CD4-positive, alpha-beta T cell (primary cell): ENCODE data around the gene LRRC42. TPM values are rescaled to one million over a fixed set of nuclear protein-coding genes. Genes with fewer than 3 reads are reported as not detected.

Source experiments
- ATAC-seq: fragments of 200-7000 bp; cut with Tn5 transposase; one replicate; pipeline ENCODE4 v1.10.0; 2022; ENCODE audit warnings: mild to moderate bottlenecking; ENCODE audit not compliant: poor library complexity
- CTCF ChIA-PET: fragments of 350-600 bp; sonication (Branson Sonifier 250); formaldehyde crosslinking; loops from one replicate; lab custom pipeline; 2021; ENCODE audit warnings: antibody characterized with exemption, inconsistent platforms; lab: Charles Lee
- POLR2A ChIA-PET: fragments of 350-600 bp; sonication (Branson Sonifier 250); formaldehyde crosslinking; loops from one replicate; lab custom pipeline; 2021; ENCODE audit warnings: antibody characterized with exemption, inconsistent platforms; lab: Charles Lee
- DNase-seq, 14 experiments: peaks; one replicate each; pipeline ENCODE4 v3.0.0-alpha.2; 2013 to 2020; ENCODE audit warnings: mixed read lengths in 2 of 14
- H3K27ac ChIP-seq, 2 donors: one replicate each; pipeline versions ENCODE4 v1.5.1 to v1.7.0; 2013; ENCODE audit warnings: low read length in 2 of 2, low read depth in 1 of 2, mild to moderate bottlenecking in 1 of 2
- H3K27me3 ChIP-seq, 2 experiments: 1 replicate in 1 of 2; 2 replicates in 1 of 2; pipeline versions ENCODE4 v1.6.1 to v1.7.0; 2013; ENCODE audit warnings: low read length in 2 of 2, control low read depth in 1 of 2, mild to moderate bottlenecking in 1 of 2, moderate library complexity in 1 of 2; ENCODE audit not compliant: insufficient read depth in 2 of 2, control insufficient read depth in 1 of 2
- H3K36me3 ChIP-seq: one replicate; pipeline ENCODE4 v1.6.1; 2013; ENCODE audit warnings: low read length, control low read depth; ENCODE audit not compliant: insufficient read depth
- H3K4me1 ChIP-seq: one replicate; pipeline ENCODE4 v1.6.1; 2013; ENCODE audit warnings: low read length, control low read depth; ENCODE audit not compliant: insufficient read depth
- H3K4me3 ChIP-seq: one replicate; pipeline ENCODE4 v1.5.1; 2013; ENCODE audit warnings: mild to moderate bottlenecking, low read length, moderate library complexity
- H3K9me3 ChIP-seq, 2 experiments: 1 replicate in 1 of 2; 2 replicates in 1 of 2; pipeline versions ENCODE4 v1.6.1 to v1.7.0; 2013; ENCODE audit warnings: low read length in 2 of 2, mild to moderate bottlenecking in 2 of 2, control low read depth in 1 of 2, moderate library complexity in 1 of 2; ENCODE audit not compliant: control insufficient read depth in 1 of 2, insufficient read depth in 1 of 2
- H3K27ac Mint-ChIP-seq: one replicate; pipeline ENCODE4 v1.8.0; 2020; ENCODE audit warnings: mixed read lengths
- H3K27me3 Mint-ChIP-seq: one replicate; pipeline ENCODE4 v1.8.0; 2021; ENCODE audit warnings: mixed read lengths
- H3K36me3 Mint-ChIP-seq: one replicate; pipeline ENCODE4 v1.8.0; 2021; ENCODE audit warnings: low read depth, mixed read lengths
- H3K4me1 Mint-ChIP-seq: one replicate; pipeline ENCODE4 v1.8.0; 2021; ENCODE audit warnings: low read depth, mixed read lengths
- H3K4me3 Mint-ChIP-seq: one replicate; pipeline ENCODE4 v1.8.0; 2020; ENCODE audit warnings: mild to moderate bottlenecking, mixed read lengths
- H3K9me3 Mint-ChIP-seq: one replicate; pipeline ENCODE4 v1.8.0; 2020; ENCODE audit warnings: mixed read lengths
- intact Hi-C, 2 experiments: fragments of 100-400 bp; cut with DNase I in 1 of 2; cut with micrococcal nuclease in 1 of 2; formaldehyde crosslinking; loops; one replicate each; pipeline versions ENCODE4 v1.15.1 to v1.9.0; 2023 to 2025; cut with DNase I, micrococcal nuclease
- total RNA-seq, 174 experiments: library from RNA in 2 of 174; stranded (reverse) in 2 of 174; gene quantifications; one replicate each; pipeline ENCODE4 v1.2.3 and lab custom pipeline; 2021 to 2026
- TF ChIP-seq, protein P1 (sequence below): fragments of 200-600 bp; IDR thresholded peaks from one replicate; pipeline ENCODE4 v1.8.0; 2022; ENCODE audit warnings: antibody characterized with exemption, mild to moderate bottlenecking

Gene LRRC42
- total RNA-seq, 2 experiments from 2014 or later: 3.9 to 5.0 TPM

DNA sequence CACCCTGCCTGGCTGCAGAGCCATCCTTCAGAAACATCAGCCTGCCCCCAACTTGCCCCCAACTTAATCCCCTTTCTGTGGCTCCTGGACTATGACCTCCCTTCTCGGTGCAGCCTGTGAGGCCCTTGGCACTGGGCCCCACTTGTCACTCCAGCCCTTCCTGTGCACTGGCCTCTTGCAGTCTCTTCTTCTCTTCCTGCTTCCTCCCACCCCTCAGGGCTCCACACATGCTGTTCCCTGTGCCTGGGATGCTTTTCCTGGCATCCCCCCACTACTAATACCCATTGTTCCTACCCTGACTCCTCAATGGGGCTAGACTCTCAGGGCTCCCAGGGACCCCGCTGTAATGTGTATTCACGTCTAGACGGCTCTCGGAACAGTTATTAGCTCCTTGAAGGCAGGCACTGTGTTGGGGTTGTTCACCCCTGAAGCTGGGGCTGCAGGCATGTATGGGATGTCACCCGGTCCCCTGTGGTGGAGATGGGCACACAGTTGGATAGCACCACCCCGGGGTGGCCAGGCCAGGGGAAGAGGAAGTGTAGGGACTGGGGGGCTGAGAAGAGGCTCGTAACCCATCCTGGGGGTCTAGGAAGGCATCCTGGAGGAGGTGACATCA lies 67.4 kb downstream of the LRRC42 start:
- no peak overlapping the region for H3K4me3 ChIP-seq
- no peaks in the 10 kb centered on the region for H3K4me1 Mint-ChIP-seq
- H3K4me1 ChIP-seq: no peaks in the 10 kb centered on the region
- no peaks in the 10 kb centered on the region for H3K9me3 ChIP-seq
- H3K27me3 Mint-ChIP-seq: no peaks in the 10 kb centered on the region
- no peaks in the 10 kb centered on the region for H3K36me3 Mint-ChIP-seq
- ATAC-seq: no peak
- H3K9me3 Mint-ChIP-seq: no peaks in the 10 kb centered on the region
- TF ChIP-seq, protein P1, sequence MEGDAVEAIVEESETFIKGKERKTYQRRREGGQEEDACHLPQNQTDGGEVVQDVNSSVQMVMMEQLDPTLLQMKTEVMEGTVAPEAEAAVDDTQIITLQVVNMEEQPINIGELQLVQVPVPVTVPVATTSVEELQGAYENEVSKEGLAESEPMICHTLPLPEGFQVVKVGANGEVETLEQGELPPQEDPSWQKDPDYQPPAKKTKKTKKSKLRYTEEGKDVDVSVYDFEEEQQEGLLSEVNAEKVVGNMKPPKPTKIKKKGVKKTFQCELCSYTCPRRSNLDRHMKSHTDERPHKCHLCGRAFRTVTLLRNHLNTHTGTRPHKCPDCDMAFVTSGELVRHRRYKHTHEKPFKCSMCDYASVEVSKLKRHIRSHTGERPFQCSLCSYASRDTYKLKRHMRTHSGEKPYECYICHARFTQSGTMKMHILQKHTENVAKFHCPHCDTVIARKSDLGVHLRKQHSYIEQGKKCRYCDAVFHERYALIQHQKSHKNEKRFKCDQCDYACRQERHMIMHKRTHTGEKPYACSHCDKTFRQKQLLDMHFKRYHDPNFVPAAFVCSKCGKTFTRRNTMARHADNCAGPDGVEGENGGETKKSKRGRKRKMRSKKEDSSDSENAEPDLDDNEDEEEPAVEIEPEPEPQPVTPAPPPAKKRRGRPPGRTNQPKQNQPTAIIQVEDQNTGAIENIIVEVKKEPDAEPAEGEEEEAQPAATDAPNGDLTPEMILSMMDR: no peak
- no peaks in the 10 kb centered on the region for H3K27me3 ChIP-seq
- no peak overlapping the region for H3K4me3 Mint-ChIP-seq
- H3K36me3 ChIP-seq: no peaks in the 10 kb centered on the region
- H3K27ac ChIP-seq: no peak overlapping the region
- ChIA-PET CTCF (no interaction called here), POLR2A (no interaction called here)
- no peak for DNase-seq
- intact Hi-C loops: no loop called here
- H3K27ac Mint-ChIP-seq: no peak overlapping the region

DNA sequence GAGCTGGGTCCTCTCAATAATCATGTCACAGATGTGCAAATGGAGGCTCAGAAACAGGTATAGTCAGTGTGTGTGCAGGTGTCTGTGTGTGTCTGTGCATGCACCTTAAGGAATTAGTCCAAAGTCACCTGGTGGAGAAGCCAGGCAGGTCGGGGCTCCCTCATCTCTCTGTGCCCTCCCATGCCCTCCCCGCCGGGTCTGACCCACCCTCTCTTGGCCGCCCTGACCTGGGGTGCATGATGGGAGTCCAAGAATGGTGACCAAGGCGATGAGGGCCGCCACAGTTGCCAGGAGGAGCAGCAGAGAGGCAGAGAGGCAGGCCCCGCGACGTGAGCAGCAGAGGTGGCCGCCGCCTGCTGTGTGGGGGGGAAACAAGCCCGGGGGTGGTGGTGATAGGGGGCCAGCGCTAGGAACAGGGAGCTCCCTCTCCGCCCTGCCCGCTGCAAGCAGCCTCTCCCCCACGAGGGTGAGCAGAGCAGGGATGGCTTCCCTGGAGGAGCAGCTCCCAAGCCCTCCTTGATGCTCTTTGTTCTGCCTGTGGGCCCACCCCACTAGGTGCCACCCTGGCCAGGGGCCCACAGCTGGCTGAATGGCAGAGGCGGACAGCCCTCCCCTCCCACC lies 68.0 kb downstream of the LRRC42 start:
- intact Hi-C loops: no loop called here
- TF ChIP-seq, protein P1: no peak
- no peaks in the 10 kb centered on the region for H3K4me1 Mint-ChIP-seq
- H3K27me3 Mint-ChIP-seq: no peaks in the 10 kb centered on the region
- H3K4me3 ChIP-seq: no peak overlapping the region
- CTCF ChIA-PET: no interaction called here
- no peaks in the 10 kb centered on the region for H3K9me3 ChIP-seq
- DNase-seq (no peak), ATAC-seq (no peak)
- no peaks in the 10 kb centered on the region for H3K27me3 ChIP-seq
- no peak overlapping the region for H3K27ac Mint-ChIP-seq
- H3K4me3 Mint-ChIP-seq: no peak overlapping the region
- H3K27ac ChIP-seq: no peak overlapping the region
- H3K36me3 ChIP-seq: no peaks in the 10 kb centered on the region
- H3K9me3 Mint-ChIP-seq: no peaks in the 10 kb centered on the region
- H3K36me3 Mint-ChIP-seq: no peaks in the 10 kb centered on the region
- POLR2A ChIA-PET: no interaction called here
- no peaks in the 10 kb centered on the region for H3K4me1 ChIP-seq

DNA sequence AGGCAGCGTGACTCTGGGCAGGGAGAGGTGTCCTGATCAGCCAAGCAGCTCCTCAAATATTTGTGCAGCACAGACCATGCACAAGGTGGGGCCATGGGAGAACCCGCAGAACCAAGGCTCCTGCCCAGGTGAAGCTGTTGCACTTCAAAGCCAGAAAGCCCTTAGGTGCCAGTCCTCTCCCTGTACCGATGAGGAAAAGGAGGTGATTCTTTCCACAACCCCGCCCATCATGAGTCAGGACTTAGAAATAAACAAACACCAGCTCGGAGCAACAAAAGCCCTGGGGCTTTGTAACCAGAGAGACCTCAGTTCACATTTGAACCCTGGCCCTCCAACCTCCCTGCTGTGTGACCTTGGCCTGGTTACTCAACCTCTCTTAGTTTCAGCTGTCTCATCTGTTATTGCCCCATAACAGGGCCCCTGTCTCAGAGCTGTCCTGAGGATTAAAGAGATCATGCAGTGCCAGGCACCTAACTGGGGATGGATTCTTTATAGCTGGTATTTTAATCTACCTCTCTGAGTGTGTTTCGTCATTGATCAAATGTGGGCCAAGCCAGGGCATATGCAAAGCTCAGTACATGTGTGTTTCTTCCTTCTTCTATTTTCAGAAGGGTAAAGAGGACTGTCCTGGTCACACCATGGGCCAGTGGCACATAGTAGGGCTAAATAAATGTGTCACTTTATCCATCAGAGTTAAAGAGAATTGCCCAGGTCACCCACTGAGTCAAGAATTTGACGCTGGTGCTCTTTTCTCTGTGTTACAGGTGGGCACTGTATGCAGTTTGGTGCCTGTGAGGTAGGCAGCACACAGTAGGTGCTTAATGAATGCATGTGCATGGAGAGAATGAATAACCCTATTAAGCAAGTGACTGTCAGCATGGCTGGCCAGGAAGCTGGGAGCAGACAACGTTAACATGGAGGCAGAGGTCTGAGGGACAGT lies 70.5 kb downstream of the LRRC42 start:
- no peaks in the 10 kb centered on the region for H3K27me3 Mint-ChIP-seq
- no peak overlapping the region for H3K4me3 Mint-ChIP-seq
- H3K27ac ChIP-seq: no peak overlapping the region
- no peak for DNase-seq
- no peaks in the 10 kb centered on the region for H3K4me1 Mint-ChIP-seq
- H3K27me3 ChIP-seq: no peaks in the 10 kb centered on the region
- H3K36me3 ChIP-seq: no peaks in the 10 kb centered on the region
- TF ChIP-seq, protein P1: no peak
- no peaks in the 10 kb centered on the region for H3K9me3 ChIP-seq
- H3K4me1 ChIP-seq: no peaks in the 10 kb centered on the region
- ChIA-PET POLR2A (no interaction called here), CTCF (no interaction called here)
- no peak overlapping the region for H3K4me3 ChIP-seq
- intact Hi-C loops: no loop called here
- H3K9me3 Mint-ChIP-seq: no peaks in the 10 kb centered on the region
- H3K27ac Mint-ChIP-seq: no peak overlapping the region
- no peaks in the 10 kb centered on the region for H3K36me3 Mint-ChIP-seq
- ATAC-seq: no peak

Other genes starting within 250 kb of the LRRC42 start
- not detected for gene GLIS1, start 207.2 kb upstream of the LRRC42 start, total RNA-seq
- gene NDC1, start 108.1 kb upstream of the LRRC42 start, total RNA-seq: 1 to 10 TPM; 5.4 to 8.1 TPM
- gene YIPF1, start 56.6 kb upstream of the LRRC42 start, total RNA-seq: 1 to 10 TPM; 4.3 to 5.5 TPM
- gene DIO1, start 52.2 kb upstream of the LRRC42 start, total RNA-seq: not detected
- 10 to 100 TPM; 12.7 to 13.9 TPM for gene IFT25, start 651 bp upstream of the LRRC42 start, total RNA-seq
- gene LDLRAD1, start 71.8 kb downstream of the LRRC42 start, total RNA-seq: not detected
- 100 to 1,000 TPM; 128 TPM for gene TMEM59, start 106.9 kb downstream of the LRRC42 start, total RNA-seq
- 1 to 10 TPM; 2.3 to 2.7 TPM for gene TCEANC2, start 107.3 kb downstream of the LRRC42 start, total RNA-seq
- not detected for gene CDCP2, start 206.7 kb downstream of the LRRC42 start, total RNA-seq